ENCODE results near the gene SLC49A3. TPM values are rescaled to one million over a fixed set of nuclear protein-coding genes. Genes with fewer than 3 reads are reported as not detected.

SLC49A3 gene
- total and polyA plus RNA-seq, 2 of the 13 experiments (the other 11 are each of a cell fraction or from before 2014, with no cell fraction given), result 0.07 to 0.17 TPM

DNA sequence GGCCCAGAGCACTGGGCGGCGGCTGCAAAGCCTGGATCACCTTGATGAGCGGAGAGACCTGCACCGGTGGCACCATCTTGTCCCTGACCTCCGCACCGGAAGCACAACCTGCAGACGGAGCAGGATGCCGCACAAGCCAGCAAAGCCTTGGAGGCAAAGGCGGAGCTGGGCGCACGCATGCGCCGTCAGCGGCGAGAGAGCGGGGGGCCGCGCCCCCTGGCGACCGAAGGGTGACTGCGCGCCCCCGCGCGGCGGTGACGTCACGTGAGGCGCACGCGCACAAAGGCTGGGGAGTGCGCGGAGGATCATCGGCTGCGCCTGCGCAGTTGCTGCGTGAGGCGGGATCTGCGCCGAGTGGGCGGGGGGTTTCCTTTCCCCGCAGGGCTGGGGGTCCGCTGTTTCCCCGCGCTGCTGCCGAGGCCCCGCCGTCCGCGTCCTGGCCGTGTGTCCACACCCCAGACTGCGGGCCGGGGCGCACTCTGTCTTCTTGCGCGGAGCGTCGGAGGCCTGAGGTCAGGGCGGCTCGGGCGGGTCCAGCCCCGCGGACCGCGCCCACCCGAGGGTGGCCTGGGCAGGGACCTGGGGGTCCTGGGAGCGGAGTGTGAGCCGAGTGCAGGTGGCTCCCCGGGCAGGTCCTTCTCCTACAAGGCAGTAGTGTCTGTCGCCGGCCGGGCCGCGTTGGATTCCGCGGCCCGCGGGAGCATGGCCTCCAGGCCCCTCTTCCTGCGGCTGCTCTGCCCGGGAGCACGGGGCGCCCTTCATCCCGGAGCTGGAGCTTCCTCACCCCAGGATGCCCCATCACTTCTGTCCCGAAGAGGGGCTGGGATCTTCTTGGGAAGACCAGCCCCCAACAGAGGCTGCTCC, 14.5 kb downstream of the SLC49A3 start, which contains the start of the genes ATP5ME and MYL5 (continued):
- TF ChIP-seq, protein P1, sequence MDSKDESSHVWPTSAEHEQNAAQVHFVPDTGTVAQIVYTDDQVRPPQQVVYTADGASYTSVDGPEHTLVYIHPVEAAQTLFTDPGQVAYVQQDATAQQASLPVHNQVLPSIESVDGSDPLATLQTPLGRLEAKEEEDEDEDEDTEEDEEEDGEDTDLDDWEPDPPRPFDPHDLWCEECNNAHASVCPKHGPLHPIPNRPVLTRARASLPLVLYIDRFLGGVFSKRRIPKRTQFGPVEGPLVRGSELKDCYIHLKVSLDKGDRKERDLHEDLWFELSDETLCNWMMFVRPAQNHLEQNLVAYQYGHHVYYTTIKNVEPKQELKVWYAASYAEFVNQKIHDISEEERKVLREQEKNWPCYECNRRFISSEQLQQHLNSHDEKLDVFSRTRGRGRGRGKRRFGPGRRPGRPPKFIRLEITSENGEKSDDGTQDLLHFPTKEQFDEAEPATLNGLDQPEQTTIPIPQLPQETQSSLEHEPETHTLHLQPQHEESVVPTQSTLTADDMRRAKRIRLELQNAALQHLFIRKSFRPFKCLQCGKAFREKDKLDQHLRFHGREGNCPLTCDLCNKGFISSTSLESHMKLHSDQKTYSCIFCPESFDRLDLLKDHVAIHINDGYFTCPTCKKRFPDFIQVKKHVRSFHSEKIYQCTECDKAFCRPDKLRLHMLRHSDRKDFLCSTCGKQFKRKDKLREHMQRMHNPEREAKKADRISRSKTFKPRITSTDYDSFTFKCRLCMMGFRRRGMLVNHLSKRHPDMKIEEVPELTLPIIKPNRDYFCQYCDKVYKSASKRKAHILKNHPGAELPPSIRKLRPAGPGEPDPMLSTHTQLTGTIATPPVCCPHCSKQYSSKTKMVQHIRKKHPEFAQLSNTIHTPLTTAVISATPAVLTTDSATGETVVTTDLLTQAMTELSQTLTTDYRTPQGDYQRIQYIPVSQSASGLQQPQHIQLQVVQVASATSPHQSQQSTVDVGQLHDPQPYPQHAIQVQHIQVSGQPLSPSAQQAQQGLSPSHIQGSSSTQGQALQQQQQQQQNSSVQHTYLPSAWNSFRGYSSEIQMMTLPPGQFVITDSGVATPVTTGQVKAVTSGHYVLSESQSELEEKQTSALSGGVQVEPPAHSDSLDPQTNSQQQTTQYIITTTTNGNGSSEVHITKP (CRISPR knock-in tag; IDR thresholded peaks at IDR 0.05; ENCODE audit: low read depth), result 0 out of 2 replicates have a peak, but pooled peaks have one; percentile 17
- TF ChIP-seq, protein P2, sequence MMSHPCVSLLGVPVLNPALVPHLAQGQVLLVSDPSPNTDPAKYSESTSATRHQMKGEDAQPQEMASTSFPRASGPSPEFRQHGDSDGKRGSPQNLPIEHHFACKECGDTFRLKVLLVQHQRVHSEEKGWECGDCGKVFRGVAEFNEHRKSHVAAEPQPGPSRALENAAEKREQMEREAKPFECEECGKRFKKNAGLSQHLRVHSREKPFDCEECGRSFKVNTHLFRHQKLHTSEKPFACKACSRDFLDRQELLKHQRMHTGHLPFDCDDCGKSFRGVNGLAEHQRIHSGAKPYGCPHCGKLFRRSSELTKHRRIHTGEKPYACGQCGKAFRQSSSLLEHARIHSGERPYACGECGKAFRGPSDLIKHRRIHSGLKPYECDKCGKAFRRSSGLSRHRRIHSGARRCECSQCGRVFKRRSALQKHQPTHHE (CRISPR knock-in tag; IDR thresholded peaks at IDR 0.05; ENCODE audit: borderline replicate concordance), result peak; percentile 75
- TF ChIP-seq SNAI1 (CRISPR knock-in tag; IDR thresholded peaks at IDR 0.05; ENCODE audit: borderline replicate concordance) (no peak), ZNF652 (CRISPR knock-in tag; IDR thresholded peaks at IDR 0.05; ENCODE audit: borderline replicate concordance, low read depth) (no peak), CBX2 (IDR thresholded peaks at IDR 0.05; ENCODE audit: low read depth, low read length) (no peak), CBX2 (CRISPR knock-in tag; IDR thresholded peaks at IDR 0.05; ENCODE audit: low read depth) (no peak), NBN (conservative IDR thresholded peaks at IDR 0.05) (no peak), ZNF224 (CRISPR knock-in tag; IDR thresholded peaks at IDR 0.05) (peak; percentile 84; the same call in 1 of the 2 replicates), U2AF2 (IDR thresholded peaks at IDR 0.05; ENCODE audit: low read depth, low read length) (0 out of 2 replicates have a peak, but pooled peaks have one; percentile 54), GATAD1 (CRISPR knock-in tag; IDR thresholded peaks at IDR 0.05) (peak; percentile 94), ZBTB1 (CRISPR knock-in tag; IDR thresholded peaks at IDR 0.05; ENCODE audit: borderline replicate concordance) (no peak), DMAP1 (CRISPR knock-in tag; IDR thresholded peaks at IDR 0.05) (peak; percentile 58; the same call in 1 of the 2 replicates), KMT2A (CRISPR knock-in tag; IDR thresholded peaks at IDR 0.05) (no peak)
- TF ChIP-seq, protein P3, sequence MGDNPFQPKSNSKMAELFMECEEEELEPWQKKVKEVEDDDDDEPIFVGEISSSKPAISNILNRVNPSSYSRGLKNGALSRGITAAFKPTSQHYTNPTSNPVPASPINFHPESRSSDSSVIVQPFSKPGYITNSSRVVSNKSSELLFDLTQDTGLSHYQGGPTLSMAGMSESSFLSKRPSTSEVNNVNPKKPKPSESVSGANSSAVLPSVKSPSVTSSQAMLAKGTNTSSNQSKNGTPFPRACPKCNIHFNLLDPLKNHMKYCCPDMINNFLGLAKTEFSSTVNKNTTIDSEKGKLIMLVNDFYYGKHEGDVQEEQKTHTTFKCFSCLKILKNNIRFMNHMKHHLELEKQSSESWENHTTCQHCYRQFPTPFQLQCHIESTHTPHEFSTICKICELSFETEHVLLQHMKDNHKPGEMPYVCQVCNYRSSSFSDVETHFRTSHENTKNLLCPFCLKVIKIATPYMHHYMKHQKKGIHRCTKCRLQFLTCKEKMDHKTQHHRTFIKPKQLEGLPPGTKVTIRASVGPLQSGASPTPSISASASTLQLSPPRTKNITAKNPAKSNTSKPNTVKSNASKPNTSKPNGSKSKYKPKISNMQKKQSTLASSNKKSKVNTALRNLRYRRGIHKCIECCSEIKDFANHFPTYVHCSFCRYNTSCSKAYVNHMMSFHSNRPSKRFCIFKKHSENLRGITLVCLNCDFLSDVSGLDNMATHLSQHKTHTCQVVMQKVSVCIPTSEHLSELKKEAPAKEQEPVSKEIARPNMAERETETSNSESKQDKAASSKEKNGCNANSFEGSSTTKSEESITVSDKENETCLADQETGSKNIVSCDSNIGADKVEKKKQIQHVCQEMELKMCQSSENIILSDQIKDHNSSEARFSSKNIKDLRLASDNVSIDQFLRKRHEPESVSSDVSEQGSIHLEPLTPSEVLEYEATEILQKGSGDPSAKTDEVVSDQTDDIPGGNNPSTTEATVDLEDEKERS (CRISPR knock-in tag; IDR thresholded peaks at IDR 0.05), result 0 out of 2 replicates have a peak, but pooled peaks have one; percentile 70
- TF ChIP-seq, protein P4, sequence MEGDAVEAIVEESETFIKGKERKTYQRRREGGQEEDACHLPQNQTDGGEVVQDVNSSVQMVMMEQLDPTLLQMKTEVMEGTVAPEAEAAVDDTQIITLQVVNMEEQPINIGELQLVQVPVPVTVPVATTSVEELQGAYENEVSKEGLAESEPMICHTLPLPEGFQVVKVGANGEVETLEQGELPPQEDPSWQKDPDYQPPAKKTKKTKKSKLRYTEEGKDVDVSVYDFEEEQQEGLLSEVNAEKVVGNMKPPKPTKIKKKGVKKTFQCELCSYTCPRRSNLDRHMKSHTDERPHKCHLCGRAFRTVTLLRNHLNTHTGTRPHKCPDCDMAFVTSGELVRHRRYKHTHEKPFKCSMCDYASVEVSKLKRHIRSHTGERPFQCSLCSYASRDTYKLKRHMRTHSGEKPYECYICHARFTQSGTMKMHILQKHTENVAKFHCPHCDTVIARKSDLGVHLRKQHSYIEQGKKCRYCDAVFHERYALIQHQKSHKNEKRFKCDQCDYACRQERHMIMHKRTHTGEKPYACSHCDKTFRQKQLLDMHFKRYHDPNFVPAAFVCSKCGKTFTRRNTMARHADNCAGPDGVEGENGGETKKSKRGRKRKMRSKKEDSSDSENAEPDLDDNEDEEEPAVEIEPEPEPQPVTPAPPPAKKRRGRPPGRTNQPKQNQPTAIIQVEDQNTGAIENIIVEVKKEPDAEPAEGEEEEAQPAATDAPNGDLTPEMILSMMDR (CRISPR knock-in tag; IDR thresholded peaks at IDR 0.05), result peak; percentile 97
